Prostate gland (tissue), 2 donors: ENCODE results near the gene ARL15.

Experiments
- POLR2AphosphoS5 ChIP-seq: sonication (generic); formaldehyde crosslinking; IDR thresholded peaks from one replicate; pipeline ENCODE4 v1.6.1; 2017; ENCODE audit warnings: antibody characterized with exemption
- TF ChIP-seq, protein P1 (sequence below), 4 experiments: fragments of 200-600 bp in 2 of 4; fragments of 450-650 bp in 2 of 4; sonication (generic) in 2 of 4; IDR thresholded peaks; 1 replicate in 3 of 4; 2 replicates in 1 of 4; pipeline ENCODE4 v1.5.1; 2016 to 2019; ENCODE audit warnings: antibody characterized with exemption in 4 of 4, mild to moderate bottlenecking in 2 of 4, moderate library complexity in 2 of 4

DNA sequence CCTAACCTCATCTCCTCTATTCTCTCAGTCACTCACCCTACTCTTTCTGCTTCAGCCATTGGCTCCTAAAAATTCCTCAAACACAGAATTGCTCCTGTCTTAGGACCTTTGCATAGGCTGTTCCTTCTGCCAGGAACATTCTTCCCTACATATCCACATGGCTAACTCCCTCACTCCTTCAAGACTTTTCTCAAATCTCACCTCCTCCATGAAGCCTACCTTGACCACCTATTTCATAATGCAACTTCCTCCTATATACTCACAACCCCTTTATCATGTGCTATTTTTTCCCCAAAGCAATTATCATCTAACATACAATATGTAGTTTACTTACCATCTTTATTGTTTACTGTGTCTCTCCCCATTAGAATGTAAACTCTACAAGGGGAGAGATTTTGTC lies 45.8 kb downstream of the ARL15 start:
- TF ChIP-seq POLR2AphosphoS5: no peak
- TF ChIP-seq, protein P1, sequence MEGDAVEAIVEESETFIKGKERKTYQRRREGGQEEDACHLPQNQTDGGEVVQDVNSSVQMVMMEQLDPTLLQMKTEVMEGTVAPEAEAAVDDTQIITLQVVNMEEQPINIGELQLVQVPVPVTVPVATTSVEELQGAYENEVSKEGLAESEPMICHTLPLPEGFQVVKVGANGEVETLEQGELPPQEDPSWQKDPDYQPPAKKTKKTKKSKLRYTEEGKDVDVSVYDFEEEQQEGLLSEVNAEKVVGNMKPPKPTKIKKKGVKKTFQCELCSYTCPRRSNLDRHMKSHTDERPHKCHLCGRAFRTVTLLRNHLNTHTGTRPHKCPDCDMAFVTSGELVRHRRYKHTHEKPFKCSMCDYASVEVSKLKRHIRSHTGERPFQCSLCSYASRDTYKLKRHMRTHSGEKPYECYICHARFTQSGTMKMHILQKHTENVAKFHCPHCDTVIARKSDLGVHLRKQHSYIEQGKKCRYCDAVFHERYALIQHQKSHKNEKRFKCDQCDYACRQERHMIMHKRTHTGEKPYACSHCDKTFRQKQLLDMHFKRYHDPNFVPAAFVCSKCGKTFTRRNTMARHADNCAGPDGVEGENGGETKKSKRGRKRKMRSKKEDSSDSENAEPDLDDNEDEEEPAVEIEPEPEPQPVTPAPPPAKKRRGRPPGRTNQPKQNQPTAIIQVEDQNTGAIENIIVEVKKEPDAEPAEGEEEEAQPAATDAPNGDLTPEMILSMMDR (IDR thresholded peaks at IDR 0.05): no peak
